Keratinocyte (primary cell): ENCODE results near the gene KLF5. TPM values are rescaled to one million over a fixed set of nuclear protein-coding genes. Genes with fewer than 3 reads are reported as not detected.
A peak's percentile ranks its signal among the peaks of the same experiment; 100 is the strongest.

Experiments
- DNase-seq: peaks from one replicate; pipeline ENCODE4 v3.0.0-alpha.2; 2011; ENCODE audit warnings: low read depth, missing footprints, low spot score
- FAIRE-seq: peaks from 2 replicates; lab custom pipeline; 2011; peaks lifted over from hg19 to GRCh38; lab: Jason Lieb, UNC
- H2AFZ ChIP-seq: 2 replicates; pipeline ENCODE4 v1.6.0; 2012; ENCODE audit warnings: low read length, control low read depth, inconsistent platforms; ENCODE audit not compliant: control insufficient read depth
- H3K27ac ChIP-seq: 2 replicates; pipeline ENCODE4 v1.5.1; 2011; ENCODE audit warnings: low read length; ENCODE audit not compliant: control insufficient read depth, insufficient read depth
- H3K27me3 ChIP-seq: 3 replicates; pipeline ENCODE4 v1.6.0; 2011; ENCODE audit warnings: low read length; ENCODE audit not compliant: control insufficient read depth, insufficient read depth; ENCODE audit errors: extremely low read depth
- H3K36me3 ChIP-seq, 2 experiments: 2 replicates in 1 of 2; 3 replicates in 1 of 2; pipeline ENCODE4 v1.5.1; 2011; ENCODE audit warnings: low read length in 2 of 2, mild to moderate bottlenecking in 1 of 2; ENCODE audit not compliant: control insufficient read depth in 2 of 2, insufficient read depth in 2 of 2; ENCODE audit errors: extremely low read depth in 1 of 2
- H3K4me1 ChIP-seq: 3 replicates; pipeline ENCODE4 v1.5.1; 2011; ENCODE audit warnings: low read length; ENCODE audit not compliant: control insufficient read depth, insufficient read depth; ENCODE audit errors: extremely low read depth
- H3K4me2 ChIP-seq: 3 replicates; pipeline ENCODE4 v1.6.0; 2011; ENCODE audit warnings: low read depth, low read length; ENCODE audit not compliant: control insufficient read depth, insufficient read depth; ENCODE audit errors: extremely low read depth
- H3K4me3 ChIP-seq, 3 experiments: fragments of 200-600 bp in 1 of 3; sonication (generic) in 1 of 3; 2 replicates in 2 of 3; 3 replicates in 1 of 3; pipeline ENCODE4 v1.5.1; 2011 to 2016; ENCODE audit warnings: low read length in 3 of 3, mild to moderate bottlenecking in 3 of 3, control low read depth in 2 of 3, inconsistent platforms in 1 of 3, low read depth in 1 of 3, mixed read lengths in 1 of 3, mixed run types in 1 of 3, moderate library complexity in 1 of 3; ENCODE audit not compliant: control insufficient read depth in 2 of 3, insufficient read depth in 2 of 3; ENCODE audit errors: extremely low read depth in 1 of 3
- H3K79me2 ChIP-seq: 2 replicates; pipeline ENCODE4 v1.6.0; 2012; ENCODE audit warnings: low read length; ENCODE audit not compliant: control insufficient read depth, insufficient read depth
- H3K9ac ChIP-seq: 3 replicates; pipeline ENCODE4 v1.6.0; 2011; ENCODE audit warnings: low read length; ENCODE audit not compliant: control insufficient read depth, insufficient read depth; ENCODE audit errors: extremely low read depth
- H3K9me1 ChIP-seq: 3 replicates; pipeline ENCODE4 v1.6.0; 2011; ENCODE audit warnings: low read length; ENCODE audit not compliant: control insufficient read depth, insufficient read depth; ENCODE audit errors: extremely low read depth
- H3K9me3 ChIP-seq: 2 replicates; pipeline ENCODE4 v1.5.1; 2012; ENCODE audit warnings: low read depth, low read length; ENCODE audit not compliant: control insufficient read depth
- H4K20me1 ChIP-seq: 3 replicates; pipeline ENCODE4 v1.6.0; 2011; ENCODE audit warnings: low read length; ENCODE audit not compliant: control insufficient read depth, insufficient read depth; ENCODE audit errors: extremely low read depth
- CTCF ChIP-seq, 3 experiments: IDR thresholded peaks in 1 of 3; conservative IDR thresholded peaks in 1 of 3; optimal IDR thresholded peaks in 1 of 3; 2 replicates in 2 of 3; 3 replicates in 1 of 3; pipeline versions ENCODE3 to v1.5.1; 2011; ENCODE audit warnings: low read length in 3 of 3, mild to moderate bottlenecking in 3 of 3, moderate library complexity in 2 of 3, control low read depth in 1 of 3, inconsistent platforms in 1 of 3; ENCODE audit not compliant: insufficient read depth in 2 of 3; ENCODE audit errors: extremely low read depth in 1 of 3
- EZH2 ChIP-seq: IDR thresholded peaks from one replicate; pipeline ENCODE4 v1.6.1; 2012; ENCODE audit warnings: inconsistent platforms, mild to moderate bottlenecking, low read length, moderate library complexity
- dilution Hi-C: fragments of 300-500 bp; cut with MboI; formaldehyde crosslinking; loops from one replicate; pipeline ENCODE4 v1.7.0; 2020; ENCODE audit warnings: low sequenced_read_pairs; ENCODE audit not compliant: extremely low pct_ligation_motif_present
- polyA plus RNA-seq, 5 experiments: library from polyadenylated mRNA; depleted of rRNA in 3 of 5; stranded (reverse) in 3 of 5; stranded (forward) in 1 of 5; unstranded in 1 of 5; fragments of >200 nt; gene quantifications; 1 replicate in 1 of 5; 2 replicates in 3 of 5; 3 replicates in 1 of 5; pipeline versions ENCODE4 v1.2.1 to v1.2.3, GENCODE V29; 2011 to 2012; ENCODE audit warnings: missing spikeins in 2 of 5, low read depth in 1 of 5, low replicate concordance in 1 of 5

Gene KLF5
- polyA plus RNA-seq, 1 donor (not counting 4 experiments of a cell fraction or from before 2014, with no cell fraction given): 162 TPM

DNA sequence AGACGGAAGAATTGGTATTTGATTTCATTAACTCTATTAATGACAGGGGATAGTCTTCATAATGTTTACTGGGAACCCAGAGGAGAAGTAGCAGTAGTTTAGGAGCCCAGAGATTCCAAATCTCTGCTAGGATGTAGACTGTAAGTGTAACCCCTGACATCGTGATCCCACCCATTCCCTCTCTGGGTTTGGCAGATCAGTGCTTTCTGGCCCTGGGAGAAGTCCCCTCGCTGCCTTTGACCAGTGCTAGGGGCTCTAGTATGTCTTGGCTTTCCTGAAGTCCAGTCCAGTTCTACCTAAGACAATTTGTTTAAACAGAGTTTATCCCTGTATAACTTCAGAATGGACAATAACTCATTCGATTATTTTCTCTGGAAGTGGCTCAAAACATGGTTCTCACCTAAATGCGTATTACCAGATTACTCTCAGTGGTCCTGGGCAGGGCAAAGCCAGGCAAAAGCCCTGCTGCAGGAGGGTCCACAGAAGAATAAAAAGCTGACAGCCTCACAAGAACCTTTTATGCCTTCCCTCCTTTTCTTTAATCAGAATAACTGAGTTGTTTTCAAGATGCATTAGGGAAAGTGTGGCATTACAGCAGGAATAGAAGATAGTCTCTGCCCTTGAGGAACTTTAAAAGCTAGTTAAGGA is 11.8 kb downstream of the KLF5 start:
- H3K4me2 ChIP-seq: peak overlapping the region; percentile 86
- peaks cover 95% of the 10 kb centered on the region for H3K79me2 ChIP-seq
- peak overlapping the region; percentile 19 for H3K27ac ChIP-seq

DNA sequence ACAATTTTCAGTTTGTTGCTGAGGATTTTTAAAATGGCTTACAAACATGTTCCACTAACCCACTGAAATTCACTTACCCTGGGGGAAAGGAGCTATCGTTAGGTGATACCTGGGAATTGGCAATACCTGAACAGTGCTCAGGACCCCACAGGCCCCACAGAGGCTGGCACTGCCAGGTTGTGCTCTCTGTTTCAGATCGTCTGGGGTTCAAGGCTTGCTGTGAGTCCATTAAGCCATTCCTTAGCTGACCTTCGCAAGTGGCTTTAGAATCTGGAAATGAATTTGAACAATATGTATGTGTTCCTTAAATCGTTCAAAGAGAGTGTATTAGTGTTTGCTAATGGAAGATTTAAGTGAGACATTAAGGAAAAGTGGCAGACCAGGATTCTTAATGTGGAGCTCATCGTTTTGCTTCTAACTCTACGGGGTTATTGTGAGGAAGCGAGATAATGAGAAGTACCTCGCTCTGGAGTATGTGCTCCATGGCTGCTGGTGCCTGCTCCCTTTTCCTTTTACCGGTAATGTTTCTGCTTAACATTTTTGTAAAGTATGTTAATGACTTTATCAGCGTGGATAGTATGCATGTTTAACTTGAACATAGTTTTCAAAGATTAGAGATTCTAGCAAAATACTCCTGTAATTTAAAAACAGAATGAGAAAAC is 13.6 kb downstream of the KLF5 start:
- DNase-seq: no peak
- no peak for TF ChIP-seq CTCF (optimal IDR thresholded peaks at IDR 0.05 in 1 of 3, IDR thresholded peaks at IDR 0.05 in 1 of 3, conservative IDR thresholded peaks at IDR 0.05 in 1 of 3; ENCODE audit: extremely low read depth in 1 of 3, insufficient read depth in 2 of 3, low read length in 3 of 3)
- TF ChIP-seq EZH2: no peak
- dilution Hi-C loops: no loop called here
- peak overlapping the region; percentile 73 for H3K27ac ChIP-seq
- H3K9ac ChIP-seq: peak overlapping the region; percentile 74
- no peaks in the 10 kb centered on the region for H3K9me1 ChIP-seq
- H3K27me3 ChIP-seq: no peaks in the 10 kb centered on the region
- H3K4me2 ChIP-seq: peak overlapping the region; percentile 86
- peak; percentile 93 for FAIRE-seq
- H3K36me3 ChIP-seq: peaks cover 11 to 35% of the 10 kb centered on the region in 2 experiments
- peak overlapping the region in 2 of 3 experiments; percentile 55 to 58 for H3K4me3 ChIP-seq
- peaks cover 44% of the 10 kb centered on the region for H3K4me1 ChIP-seq
- no peaks in the 10 kb centered on the region for H4K20me1 ChIP-seq
- no peaks in the 10 kb centered on the region for H3K9me3 ChIP-seq
- peaks cover 78% of the 10 kb centered on the region for H3K79me2 ChIP-seq
- no peak overlapping the region for H2AFZ ChIP-seq

More for the DNA sequence above, 11.8 kb downstream of the KLF5 start:
- Histone ChIP-seq H3K9me1 (no peaks in the 10 kb centered on the region), H3K9ac (peak overlapping the region; percentile 39), H3K27me3 (no peaks in the 10 kb centered on the region), H3K4me3 (peak overlapping the region in 1 of 3 experiments; percentile 17), H3K4me1 (peaks cover 57% of the 10 kb centered on the region), H3K9me3 (no peaks in the 10 kb centered on the region), H4K20me1 (no peaks in the 10 kb centered on the region), H2AFZ (no peak overlapping the region), H3K36me3 (peaks cover 9 to 27% of the 10 kb centered on the region in 2 experiments)
- peak; percentile 69 for FAIRE-seq
- dilution Hi-C loops: no loop called here
- TF ChIP-seq CTCF (optimal IDR thresholded peaks at IDR 0.05 in 1 of 3, IDR thresholded peaks at IDR 0.05 in 1 of 3, conservative IDR thresholded peaks at IDR 0.05 in 1 of 3; ENCODE audit: extremely low read depth in 1 of 3, insufficient read depth in 2 of 3, low read length in 3 of 3) (no peak), EZH2 (no peak)
- no peak for DNase-seq
